Heart left ventricle (tissue), 13 donors: Measurements from ENCODE around the gene TRPT1.

Experiments
- POLR2A ChIP-seq, 2 donors: fragments of 450-650 bp; IDR thresholded peaks; one replicate each; pipeline ENCODE4 v1.6.1; 2017; ENCODE audit warnings: antibody characterized with exemption in 2 of 2, mild to moderate bottlenecking in 2 of 2, moderate library complexity in 2 of 2
- TF ChIP-seq, protein P1 (sequence below), 12 donors: fragments of 200-600 bp; sonication (generic) in 4 of 12; IDR thresholded peaks; one replicate each; pipeline versions ENCODE4 v1.5.0 to v1.8.0; 2018 to 2022; ENCODE audit warnings: antibody characterized with exemption in 12 of 12, mild to moderate bottlenecking in 5 of 12
- donor health status: ischemic (EF 13 %, LVEDD 7.1; RV severe dilation, severe dysfunction).
- donor health status: DM: no; HTN: yes; CAD: no.
- donor health status: DM: no; HTN: no; CAD: no.
- donor health status: ischemic (EF 25% LVEDD 6.9; RV normal size, moderate dysfunction).
- donor health status: ischemic (EF 25% LVEDD 5.7; RV mildly dilated, moderate dysfunction).
- donor health status: ischemic (EF 35%, LVEDD 5.7; RV mildly dilated, moderate dysfunction).
- donor health status: nonischemic (EF 11% LVEDD 7.7; RV severe dilation, severe dysfunction).
- donor health status: DM: yes; HTN: yes; CAD: no.
- donor health status: PGD.
- donor health status: ischemic (EF 29% LVEDD 5.4; RV normal size, mild dysfunction).
- donor health status: nonischemic (EF 23%, LVEDD 6.1; RV moderate dilation, normal function).

GRCh38 chr11:64258946-64259532 is 33.1 kb upstream of the TRPT1 start:
- TF ChIP-seq, protein P1, sequence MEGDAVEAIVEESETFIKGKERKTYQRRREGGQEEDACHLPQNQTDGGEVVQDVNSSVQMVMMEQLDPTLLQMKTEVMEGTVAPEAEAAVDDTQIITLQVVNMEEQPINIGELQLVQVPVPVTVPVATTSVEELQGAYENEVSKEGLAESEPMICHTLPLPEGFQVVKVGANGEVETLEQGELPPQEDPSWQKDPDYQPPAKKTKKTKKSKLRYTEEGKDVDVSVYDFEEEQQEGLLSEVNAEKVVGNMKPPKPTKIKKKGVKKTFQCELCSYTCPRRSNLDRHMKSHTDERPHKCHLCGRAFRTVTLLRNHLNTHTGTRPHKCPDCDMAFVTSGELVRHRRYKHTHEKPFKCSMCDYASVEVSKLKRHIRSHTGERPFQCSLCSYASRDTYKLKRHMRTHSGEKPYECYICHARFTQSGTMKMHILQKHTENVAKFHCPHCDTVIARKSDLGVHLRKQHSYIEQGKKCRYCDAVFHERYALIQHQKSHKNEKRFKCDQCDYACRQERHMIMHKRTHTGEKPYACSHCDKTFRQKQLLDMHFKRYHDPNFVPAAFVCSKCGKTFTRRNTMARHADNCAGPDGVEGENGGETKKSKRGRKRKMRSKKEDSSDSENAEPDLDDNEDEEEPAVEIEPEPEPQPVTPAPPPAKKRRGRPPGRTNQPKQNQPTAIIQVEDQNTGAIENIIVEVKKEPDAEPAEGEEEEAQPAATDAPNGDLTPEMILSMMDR (IDR thresholded peaks at IDR 0.05) = no peak
- no peak for TF ChIP-seq POLR2A (IDR thresholded peaks at IDR 0.05)
